Subcutaneous preadipocyte (primary cell): Measurements from ENCODE around the gene KCNJ16. TPM values are rescaled to one million over a fixed set of nuclear protein-coding genes. Genes with fewer than 3 reads are reported as not detected.

Source experiments
- total RNA-seq: library from RNA; depleted of rRNA; stranded (reverse); fragments of >200 nt; gene quantifications from 2 replicates; pipeline ENCODE4 v1.2.3, GENCODE V29; 2012

Gene KCNJ16
- total RNA-seq, result not detected in 2 replicates

DNA sequence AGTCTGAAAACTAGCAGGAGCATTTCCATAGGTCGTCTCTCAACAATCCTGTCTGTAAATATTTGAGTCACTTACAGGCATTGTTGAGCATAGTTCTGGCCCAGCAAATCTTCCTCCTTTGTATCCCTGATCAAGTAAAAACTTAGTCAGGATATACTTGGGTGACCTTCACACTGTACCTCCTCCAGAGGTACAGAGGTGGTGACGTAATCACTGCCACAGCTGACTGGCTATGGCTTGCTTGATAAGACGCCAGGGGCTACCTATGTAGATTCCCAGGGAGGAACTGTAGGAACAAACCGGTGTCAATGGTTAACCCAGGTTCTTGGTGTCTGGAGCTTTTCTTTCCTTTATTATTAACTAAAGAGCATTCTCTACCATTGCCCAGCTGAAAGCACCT is at the start of gene KCNJ16:
Gene KCNJ16, plus strand, starts transcription at position 270 of the 400 bp plus-strand sequence. CDS start 56,863 bp downstream, outside the sequence.

DNA sequence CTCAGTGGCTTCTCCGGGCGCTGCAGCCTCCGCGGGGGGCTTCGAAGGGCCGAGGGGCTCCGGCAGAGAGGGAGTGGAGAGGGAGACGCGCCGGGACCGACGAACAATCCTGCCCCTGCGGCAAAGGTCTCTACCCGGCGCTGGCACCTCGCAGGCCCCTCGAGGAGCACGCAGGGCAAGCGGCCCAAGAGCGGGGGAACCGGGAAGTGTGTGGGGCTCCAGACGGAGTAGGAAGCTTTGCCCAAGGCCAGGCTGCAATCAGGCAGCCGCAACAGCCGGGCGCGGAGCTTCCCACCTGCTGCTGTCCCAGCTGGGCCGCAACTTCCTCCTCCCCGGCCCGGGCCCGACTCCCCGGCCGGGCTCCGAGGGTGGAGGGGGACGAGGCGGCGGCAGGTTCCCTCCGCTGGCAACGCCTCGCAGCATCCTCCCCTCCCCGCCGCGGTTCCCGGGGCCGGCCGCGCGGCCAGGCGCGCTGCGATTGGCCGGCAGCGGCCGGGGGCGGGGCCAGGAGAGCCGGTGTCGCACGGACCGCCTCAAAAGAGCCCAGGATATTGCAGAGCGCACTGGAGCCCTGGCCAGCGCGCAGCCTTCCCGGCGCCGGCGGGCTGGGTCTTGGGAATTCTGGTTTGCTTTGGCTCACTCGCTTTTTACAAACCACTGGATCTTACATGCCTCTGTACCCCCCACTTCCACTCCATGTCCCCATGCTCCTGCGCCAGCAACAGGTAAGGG is 94.1 kb downstream of the KCNJ16 start, which contains the start of gene KCNJ2:
Gene KCNJ2, plus strand, starts transcription at position 556 of the 732 bp plus-strand sequence. CDS start 5,508 bp downstream, outside the sequence.

Other genes starting within 250 kb of the KCNJ16 start
- 1.1 and 3.1 TPM in 2 replicates for gene KCNJ2, start 94.3 kb downstream of the KCNJ16 start, total RNA-seq